Glomerular visceral epithelial cell (primary cell): ENCODE data around the gene SERF2.
"Not testable (repeated sequence)": the region's sequence is repeated elsewhere in the genome, so short reads cannot be mapped to it uniquely, and the experiment has no call there.

ENCODE experiments used
- DNase-seq: peaks from one replicate; pipeline ENCODE4 v3.0.0-alpha.2; 2016; ENCODE audit errors: extremely low spot score

The SERF2 gene

DNA sequence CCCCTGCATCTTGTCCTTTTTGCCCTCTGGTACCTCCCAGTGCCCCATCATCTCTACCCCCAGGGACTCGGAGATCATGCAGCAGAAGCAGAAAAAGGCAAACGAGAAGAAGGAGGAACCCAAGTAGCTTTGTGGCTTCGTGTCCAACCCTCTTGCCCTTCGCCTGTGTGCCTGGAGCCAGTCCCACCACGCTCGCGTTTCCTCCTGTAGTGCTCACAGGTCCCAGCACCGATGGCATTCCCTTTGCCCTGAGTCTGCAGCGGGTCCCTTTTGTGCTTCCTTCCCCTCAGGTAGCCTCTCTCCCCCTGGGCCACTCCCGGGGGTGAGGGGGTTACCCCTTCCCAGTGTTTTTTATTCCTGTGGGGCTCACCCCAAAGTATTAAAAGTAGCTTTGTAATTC, 1.5 kb downstream of the SERF2 start:
- no peak for DNase-seq

DNA sequence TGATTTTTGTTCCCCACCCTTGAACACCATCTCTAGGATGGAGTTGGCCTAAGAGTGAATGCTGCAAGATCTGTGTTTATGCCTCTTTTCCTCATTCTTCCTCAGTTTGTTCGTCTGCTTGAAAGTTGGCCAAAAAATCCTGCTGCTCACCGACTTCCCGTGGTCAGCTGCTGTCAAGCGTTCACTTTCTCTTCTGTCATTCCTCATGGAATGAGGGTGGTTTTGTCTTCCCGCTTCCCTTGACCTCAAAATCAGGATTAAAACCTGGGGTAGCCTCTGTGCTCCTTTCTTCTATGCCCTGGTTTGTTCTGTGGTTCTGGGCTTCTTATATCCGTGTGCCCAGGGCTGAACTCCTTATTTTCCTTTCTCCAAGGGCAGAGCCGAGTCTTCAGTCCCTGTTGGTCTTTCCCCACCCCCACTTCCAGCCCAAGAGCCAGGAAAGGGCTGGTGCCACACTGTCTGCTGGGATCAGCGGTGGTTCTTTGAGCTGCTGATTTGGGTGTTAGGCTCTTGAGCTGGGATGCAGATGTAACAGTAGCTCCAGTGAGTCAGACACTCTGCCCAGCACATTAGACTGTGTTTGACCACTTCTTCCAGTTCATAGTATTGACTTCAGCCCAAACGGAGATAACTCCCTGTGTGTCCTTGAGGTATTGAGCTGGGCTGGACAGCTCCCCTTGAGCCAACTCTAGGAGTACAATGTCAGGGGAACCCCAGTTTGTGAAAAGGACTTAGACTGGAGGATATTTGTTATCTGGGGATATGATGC, 2.3 kb downstream of the SERF2 start:
- peak; percentile 77 for DNase-seq

DNA sequence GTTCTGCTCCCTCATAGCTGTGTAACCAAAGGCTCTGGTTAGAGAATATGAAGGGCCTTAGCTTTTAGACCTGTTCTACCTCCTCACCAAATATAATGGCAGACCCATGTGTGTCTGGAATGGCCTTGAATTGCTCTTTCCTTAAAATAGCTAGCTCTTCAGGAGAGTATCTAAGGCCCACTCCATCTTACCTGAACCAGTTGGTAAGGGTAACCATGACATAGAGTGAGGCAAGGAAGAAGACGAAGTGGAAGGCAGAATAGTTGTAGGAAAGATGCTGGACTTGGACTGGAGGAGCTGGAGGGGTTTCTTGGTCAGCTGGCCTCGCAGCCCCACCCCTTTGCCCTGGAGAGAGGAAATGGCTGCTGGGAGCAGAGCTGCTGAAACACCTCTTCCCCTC, 3.1 kb downstream of the SERF2 start:
- DNase-seq, result no peak

DNA sequence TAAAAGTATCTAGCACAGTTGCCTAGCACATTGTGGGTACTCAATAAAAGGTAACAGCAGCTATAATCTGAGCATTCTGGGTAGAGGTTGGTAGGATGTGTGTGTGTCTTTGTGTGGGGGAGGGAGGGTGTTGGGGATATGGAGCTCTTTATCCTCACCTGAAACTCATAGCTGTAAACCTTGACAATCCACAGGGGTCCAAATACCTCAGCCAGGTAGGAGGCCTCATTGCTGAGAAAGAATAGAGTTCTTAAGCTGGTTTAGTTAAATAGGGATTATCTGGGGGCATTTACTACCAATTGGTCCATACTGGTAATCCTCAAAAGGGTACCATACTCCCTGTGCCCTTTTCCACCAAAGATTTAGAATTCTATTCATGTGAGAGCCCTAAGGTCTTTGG, 3.9 kb downstream of the SERF2 start:
- no peak for DNase-seq

DNA sequence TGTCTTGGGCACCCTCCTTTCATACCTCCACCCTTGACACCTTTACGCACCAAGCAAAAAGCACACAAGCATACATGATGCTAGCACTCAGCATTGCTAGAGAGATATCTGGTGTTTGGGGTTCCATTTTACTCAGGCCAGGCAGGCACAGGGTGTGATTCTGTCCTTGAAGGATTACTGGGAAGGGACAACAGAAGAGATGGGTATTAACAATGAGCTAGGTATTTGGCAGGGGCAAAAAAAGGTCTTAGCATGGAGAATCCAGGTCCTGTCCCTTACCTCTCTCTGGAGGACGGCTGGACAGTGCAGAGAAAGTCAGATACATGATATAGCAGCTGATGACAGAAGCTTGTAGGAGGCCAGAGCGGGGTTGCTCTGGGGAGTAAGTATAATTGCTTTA, 4.4 kb downstream of the SERF2 start:
- DNase-seq, result no peak

DNA sequence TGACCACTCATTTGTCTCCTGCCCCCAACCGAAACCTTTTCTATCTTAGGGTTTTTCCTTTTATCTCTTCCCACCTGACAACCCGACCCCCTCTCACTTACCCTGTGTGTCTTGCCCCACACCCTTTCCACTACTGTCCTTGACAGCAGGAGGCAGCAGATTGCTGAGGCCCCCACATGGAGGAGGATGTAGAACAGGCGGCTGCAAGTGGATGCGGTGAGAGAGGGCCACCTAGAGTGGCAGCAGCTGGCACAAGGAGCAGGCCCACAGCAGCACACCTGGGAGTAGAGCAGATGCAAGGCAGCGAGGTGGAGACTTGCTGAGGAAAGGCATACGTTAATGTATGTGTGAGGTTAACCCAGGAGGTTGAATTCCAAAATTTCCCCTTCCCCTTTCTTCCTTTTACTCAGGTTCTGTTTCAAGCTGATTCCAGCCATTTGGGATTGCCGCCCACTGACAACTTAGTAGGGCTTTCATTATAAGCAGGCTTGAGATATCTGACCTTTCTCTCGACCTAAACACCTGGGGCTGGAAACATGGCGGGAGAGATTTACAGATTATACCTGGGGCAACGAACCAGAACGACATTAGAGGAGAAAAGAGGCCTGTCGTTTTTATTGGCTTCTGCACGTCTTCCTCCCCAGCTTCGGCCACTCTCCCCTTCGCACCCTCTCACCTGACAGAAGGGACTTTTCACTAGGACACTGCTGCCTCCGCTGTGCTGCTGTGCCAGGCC, 7.3 kb downstream of the SERF2 start:
- DNase-seq, result peak; percentile 8

DNA sequence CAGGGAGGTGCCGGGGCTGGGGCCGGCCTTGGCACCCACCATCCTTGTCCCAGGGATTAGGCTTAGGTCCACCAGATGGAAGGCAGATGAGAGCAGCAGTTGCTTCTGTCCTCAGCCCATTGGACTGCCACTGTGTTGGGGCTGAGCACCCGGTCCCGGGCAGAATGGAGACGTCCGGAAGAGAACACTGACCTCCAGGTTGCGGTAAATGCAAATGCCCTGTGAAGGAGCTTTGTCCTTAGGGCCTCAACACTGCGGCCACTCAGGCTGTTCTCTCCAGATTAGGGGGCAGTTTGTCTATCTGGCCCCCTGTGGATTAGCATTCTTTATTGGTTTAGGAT, 7.8 kb downstream of the SERF2 start, which contains the start of gene SERINC4:
TSS of gene SERINC4 (minus strand) at position 276 of the 341 bp plus-strand sequence. CDS start at position 42, 234 bp downstream.
- DNase-seq, result no peak

DNA sequence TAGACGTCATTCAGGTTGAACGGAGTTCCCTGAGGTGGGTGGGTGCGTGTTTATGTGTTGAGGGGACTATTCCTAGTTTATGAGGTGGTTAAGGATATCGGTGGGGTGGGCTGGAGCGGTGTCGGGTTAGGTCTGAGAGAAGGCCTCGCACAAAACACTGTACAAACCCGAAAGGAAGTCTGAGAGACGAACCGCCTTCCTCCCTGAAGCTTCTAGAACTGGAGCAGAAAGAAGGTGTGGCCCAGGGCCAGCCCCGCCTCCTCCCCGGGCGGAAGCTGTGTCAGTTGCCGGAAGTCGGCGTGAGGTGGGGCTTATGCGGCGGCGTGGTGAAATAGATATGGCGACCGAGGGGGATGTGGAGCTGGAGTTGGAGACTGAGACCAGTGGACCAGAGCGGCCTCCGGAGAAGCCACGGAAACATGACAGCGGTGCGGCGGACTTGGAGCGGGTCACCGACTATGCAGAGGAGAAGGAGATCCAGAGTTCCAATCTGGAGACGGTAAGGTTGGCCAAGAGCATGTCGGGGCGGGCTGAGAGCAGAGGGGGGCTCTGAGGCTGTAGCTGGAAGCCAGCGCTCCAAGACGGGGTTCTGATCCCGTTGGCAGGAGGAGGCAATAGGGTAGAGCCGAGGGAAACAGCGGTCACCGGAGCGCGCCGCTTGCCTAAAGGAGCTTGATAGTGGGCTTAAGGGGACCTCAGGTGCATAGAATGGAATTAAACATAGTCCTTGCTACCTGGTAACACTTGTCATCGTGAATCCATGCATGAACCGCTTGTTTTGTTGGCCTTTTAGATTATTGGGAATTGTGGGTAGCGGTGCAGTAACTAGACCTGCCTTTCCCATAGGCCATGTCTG, 8.4 kb downstream of the SERF2 start, which contains the start of gene HYPK:
TSS of gene HYPK (plus strand) at position 314 of the 856 bp plus-strand sequence. CDS start at position 338, 24 bp downstream.
- DNase-seq, result peak; percentile 91

DNA sequence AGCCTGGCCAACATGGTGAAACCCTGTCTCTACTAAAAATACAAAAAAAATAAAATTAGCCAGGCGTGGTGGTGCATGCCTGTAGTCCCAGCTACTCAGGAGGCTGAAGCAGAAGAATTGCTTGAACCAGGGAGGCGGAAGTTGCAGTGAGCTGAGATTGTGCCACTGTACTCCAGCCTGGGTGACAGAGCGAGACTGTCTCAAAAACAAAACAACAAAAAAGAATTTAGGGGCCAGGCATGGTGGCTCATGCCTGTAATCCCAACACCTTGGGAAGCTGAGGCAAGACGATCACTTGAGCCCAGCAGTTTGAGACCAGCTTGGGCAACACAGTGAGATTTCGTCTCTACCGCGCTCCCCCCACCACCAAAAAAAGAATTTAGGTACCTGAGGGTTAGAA, 10.6 kb downstream of the SERF2 start:
- DNase-seq, result not testable (repeated sequence)

DNA sequence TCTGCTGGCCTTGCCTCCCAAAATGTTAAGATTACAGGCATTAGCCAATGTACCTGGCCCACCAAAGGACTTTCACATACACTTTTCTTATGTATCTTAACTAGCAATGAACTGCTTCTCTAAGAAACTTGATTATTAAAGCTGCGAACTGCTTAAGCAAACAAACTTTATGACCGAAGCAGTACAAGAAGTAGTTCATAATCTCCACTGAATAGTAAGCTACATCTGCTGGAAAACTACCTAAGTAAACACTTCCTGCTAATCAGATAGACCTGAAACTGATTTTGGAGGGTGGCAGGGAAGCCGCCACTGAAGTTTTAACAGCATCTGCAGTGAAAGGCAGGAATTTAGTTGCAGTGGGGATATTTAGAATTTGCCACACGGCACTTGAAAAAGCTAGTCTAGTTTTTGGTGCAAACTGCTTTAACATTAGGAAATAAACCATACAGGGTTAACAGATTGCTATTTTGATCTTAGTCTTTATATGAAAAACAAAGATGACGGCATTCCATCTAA, 16.4 kb downstream of the SERF2 start:
- no peak for DNase-seq

DNA sequence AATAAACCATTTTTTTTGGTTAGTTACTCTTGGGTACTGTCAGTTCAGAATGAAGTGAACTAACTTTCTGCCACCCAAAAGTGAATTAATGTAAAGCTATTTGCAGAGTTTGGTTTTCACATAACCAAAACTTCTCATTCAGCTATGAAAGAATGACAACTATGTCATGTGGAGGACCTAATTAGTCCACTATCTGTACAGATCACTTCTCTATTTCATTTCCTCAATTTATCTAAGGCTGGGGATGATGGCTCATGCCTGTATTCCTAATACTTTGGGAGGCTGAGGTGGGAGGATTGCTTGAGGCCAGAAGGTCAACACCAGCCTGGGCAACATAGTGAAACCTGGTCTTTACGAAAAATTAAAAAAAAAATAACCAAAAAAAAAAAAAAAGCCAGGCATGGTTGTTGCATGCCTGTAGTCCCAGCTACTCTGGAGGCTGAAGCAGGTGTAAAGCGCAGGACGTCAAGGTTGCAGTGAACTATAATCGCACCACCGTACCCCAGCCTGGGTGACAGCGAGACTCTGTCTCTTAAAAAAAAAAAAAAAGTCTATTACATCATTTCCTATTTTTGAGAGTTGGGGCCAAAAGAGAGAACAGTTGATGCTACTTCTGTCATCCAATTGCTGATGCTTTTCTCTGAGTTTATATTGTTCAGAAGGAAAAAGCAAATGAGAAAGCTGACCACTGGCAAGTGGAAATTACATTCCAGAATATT, 17.0 kb downstream of the SERF2 start:
- no peak for DNase-seq

DNA sequence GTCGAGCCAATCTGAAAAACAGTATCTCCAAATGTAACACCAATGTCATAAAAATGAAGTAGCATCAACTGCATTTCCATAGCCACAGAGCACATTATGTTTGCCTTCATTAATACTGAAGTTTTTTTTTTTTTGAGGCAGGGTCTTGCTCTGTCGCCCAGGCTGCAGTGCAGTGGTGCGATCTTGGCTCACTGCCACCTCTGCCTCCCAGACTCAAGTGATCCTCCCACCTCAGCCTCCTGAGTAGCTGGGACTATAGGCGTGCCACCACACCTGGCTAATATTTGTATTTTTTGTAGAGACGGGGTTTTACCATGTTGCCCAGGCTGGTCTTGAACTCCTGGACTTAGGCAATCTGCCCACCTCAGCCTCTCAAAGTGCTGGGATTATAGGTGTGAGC, 22.9 kb downstream of the SERF2 start:
- DNase-seq, result not testable (repeated sequence)

DNA sequence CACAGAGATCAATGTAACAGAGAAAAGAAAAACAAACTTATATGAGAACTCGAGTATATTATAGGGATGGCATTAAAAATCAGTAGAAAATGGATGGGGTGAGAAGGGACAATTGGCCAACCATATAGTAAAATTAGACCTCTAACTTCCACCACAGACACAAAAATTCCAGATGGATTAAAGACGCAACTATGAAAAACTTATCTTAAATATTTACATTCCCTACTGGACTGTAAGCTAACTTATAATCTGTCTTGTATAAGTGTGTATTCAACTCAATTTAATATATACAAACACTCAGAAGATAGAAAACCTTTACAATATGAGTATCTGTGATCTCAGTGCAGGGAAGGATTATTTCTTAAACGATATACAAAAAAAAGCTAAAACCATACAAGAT, 29.4 kb downstream of the SERF2 start:
- no peak for DNase-seq

DNA sequence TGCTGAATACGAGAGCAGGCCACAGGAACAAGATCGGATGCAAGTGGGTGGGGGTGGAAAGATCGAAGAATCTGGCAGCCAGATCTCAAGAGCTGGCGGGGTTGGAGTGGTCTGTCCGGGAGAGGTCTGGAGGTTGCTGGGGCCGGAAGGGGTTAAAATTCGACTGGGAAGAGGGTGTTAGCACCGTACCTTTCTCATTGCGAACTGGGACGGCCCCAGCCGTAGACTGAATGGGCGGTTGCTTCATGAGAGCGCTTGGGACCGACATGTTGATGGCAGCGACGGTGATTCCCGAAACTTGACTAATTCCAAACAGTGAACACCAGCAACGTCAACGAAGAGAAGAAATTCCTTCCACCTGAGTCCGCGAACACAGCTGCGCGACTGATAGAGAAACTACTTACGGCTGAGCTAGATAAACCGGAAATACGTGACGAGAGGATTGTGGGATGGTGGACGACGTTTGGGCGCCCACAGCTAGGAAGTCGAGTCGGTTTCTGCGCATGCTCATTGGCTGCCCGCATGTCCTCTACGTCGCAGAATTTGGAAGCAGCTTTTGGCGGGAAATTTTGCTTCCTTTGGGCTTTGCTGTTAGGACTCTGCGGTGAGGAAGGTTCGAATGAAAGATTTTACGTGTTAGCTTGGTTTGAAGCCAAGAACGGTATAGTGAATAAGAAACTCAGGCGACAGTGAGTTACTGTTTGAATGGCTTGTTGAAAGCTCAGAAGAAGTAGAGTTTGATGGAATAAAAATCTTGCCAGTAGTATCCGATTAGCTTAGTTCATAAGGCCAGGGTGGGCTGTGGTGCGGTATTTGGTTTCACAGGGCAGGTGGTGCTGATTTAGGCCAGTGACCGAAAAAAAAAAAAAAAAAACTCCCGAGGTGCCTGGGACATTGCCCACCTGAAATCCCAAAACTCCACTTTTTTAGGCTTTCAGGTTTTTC, 32.5 kb downstream of the SERF2 start, which contains the start of gene MFAP1:
TSS of gene MFAP1 (minus strand) at position 389 of the 945 bp plus-strand sequence. CDS start at position 268, 121 bp downstream.
- DNase-seq, result peak; percentile 98

DNA sequence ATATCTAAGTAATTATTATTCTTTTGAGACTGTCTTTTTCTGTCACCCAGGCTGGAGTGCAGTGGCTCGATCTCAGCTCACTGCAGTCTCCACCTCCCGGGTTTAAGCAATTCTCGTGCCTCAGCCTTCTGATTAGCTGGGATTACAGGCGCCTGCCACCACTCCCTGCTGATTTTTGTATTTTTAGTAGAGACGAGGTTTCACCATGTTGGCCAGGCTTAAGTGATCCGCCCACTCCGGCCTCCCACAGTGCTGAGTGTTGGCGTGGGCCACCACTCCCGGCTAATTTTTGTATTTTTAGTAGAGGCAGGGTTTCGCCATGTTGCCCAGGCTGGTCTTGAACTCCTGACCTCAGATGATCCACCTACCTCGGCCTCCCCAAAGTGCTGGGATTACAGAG, 33.2 kb downstream of the SERF2 start:
- not testable (repeated sequence) for DNase-seq

DNA sequence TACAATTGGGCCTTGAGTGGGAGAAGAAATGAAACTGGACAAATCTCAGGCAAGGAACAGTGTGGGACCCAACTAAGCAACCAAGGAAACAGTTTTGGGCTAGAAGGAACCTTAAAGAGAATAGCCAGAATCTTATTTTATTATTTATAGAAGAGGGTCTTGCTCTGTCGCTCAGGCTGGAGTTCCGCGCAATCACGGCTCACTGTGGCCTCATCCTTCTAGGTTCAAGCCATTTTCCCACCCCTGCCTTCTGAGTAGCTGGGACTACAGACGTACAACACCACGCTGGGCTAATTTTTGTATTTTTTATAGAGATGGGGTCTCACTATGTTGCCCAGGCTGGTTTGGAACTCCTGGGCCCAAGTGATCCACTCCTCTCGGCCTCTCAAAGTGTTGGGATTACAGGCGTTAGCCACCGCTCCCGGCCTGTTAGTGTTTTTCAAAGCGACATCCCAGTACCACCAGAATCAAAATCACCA, 33.9 kb downstream of the SERF2 start:
- DNase-seq, result no peak

DNA sequence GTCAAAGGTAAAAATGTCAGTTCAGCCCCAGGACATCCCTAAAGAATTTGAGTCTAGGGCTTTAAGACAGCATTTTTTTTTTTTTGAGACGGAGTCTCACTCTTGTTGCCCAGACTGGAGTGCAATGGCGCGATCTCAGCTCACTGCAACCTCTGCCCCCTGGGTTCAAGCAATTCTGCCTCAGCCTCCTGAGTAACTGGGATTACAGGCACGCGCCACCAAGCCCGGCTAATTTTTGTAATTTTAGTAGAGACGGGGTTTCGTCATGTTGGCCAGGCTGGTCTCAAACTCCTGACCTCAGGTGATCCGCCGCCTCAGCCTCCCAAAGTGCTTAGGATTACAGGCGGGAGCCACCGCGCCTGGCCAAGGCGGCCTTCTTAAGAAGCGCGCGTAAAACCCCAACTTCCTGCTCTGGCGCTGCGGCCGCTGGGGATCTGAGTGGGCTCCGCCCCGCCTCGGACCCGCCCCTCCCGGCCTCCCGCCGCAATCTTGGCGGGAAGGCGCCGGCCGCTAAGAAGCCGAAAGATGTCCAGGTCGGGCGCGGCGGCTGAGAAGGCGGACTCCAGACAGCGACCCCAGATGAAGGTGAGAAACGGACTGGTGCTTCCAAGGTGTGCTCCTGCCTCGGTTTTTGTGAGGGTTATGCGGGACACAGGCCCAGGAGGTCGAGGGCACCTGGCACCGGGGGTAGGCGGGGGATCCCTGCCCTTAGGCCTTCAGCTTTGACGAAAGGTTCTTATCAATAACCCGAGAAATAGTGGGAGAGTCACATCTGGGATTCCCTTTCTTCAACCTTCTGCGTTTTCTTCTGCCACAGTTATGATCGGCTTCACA, 34.6 kb downstream of the SERF2 start, which contains the start of gene WDR76:
TSS of gene WDR76 (plus strand) at position 495 of the 834 bp plus-strand sequence. CDS start at position 526, 31 bp downstream.
- DNase-seq, result peak; percentile 90

DNA sequence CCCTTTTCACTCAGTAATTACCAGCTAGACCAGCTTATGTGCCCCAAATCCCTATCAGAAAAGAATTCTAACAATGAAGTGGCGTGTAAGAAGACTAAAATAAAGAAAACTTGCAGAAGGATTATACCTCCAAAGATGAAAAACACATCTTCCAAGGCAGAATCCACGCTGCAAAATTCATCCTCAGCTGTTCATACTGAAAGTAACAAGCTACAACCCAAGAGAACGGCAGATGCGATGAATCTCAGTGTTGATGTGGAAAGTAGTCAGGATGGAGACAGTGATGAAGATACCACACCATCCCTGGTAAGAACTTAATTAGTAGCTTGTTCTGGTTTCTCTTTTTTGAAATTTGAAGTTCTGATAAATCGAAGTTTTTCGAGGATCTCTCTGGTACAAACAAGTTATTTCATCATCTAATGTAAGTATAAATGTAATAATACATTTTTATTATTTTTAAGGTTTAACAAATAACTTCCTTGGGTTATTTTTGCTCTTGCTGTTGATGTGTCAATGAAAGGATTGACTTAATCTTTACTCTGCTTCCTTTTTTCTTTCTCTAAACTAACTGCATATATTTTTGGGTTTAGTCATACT, 36.0 kb downstream of the SERF2 start:
- DNase-seq, result no peak
